ENCODE results near the gene KIF2C.

DNA sequence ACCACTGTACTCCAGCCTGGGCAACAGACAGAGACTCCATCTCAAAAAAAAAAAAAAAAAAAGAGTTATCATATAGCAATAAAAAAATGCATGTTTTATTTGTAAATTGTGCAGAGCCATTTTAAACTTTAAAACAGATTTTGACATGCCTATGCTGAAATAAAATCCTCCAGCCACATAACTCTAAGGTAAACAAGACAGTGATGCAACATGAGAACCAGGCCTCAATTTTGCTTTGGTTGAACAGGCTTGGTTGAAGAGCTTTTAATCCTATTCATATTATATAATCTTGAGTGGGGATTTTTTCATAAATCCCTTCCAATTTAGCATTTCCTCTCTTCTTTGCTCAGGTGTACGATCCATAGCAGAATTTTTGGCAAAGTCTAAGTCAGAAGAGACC lies 39.1 kb upstream of the KIF2C start:
- TF ChIP-seq, protein P1, sequence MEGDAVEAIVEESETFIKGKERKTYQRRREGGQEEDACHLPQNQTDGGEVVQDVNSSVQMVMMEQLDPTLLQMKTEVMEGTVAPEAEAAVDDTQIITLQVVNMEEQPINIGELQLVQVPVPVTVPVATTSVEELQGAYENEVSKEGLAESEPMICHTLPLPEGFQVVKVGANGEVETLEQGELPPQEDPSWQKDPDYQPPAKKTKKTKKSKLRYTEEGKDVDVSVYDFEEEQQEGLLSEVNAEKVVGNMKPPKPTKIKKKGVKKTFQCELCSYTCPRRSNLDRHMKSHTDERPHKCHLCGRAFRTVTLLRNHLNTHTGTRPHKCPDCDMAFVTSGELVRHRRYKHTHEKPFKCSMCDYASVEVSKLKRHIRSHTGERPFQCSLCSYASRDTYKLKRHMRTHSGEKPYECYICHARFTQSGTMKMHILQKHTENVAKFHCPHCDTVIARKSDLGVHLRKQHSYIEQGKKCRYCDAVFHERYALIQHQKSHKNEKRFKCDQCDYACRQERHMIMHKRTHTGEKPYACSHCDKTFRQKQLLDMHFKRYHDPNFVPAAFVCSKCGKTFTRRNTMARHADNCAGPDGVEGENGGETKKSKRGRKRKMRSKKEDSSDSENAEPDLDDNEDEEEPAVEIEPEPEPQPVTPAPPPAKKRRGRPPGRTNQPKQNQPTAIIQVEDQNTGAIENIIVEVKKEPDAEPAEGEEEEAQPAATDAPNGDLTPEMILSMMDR (IDR thresholded peaks at IDR 0.05) = no peak
- TF ChIP-seq POLR2A (IDR thresholded peaks at IDR 0.05) = no peak
